Neural cell (in vitro differentiated cells): ENCODE measurements around the gene PARP16.

Experiments used
- EP300 ChIP-seq: fragments of 450-650 bp; conservative IDR thresholded peaks from 2 replicates; pipeline ENCODE4 v1.6.1; 2014; ENCODE audit warnings: antibody characterized with exemption, mild to moderate bottlenecking, moderate library complexity; ENCODE audit not compliant: poor library complexity, severe bottlenecking
- EZH2 ChIP-seq: fragments of 200-600, 300-800 bp; shearing (Covaris generic), sonication (generic); IDR thresholded peaks from 2 replicates; pipeline ENCODE4 v1.6.1; 2014; ENCODE audit warnings: antibody characterized with exemption, low read length, borderline replicate concordance, mild to moderate bottlenecking; ENCODE audit not compliant: insufficient read depth, poor library complexity, severe bottlenecking
- MXI1 ChIP-seq: fragments of 450-650 bp; conservative IDR thresholded peaks from 2 replicates; pipeline ENCODE4 v1.6.1; 2014; ENCODE audit warnings: antibody characterized with exemption, mild to moderate bottlenecking; ENCODE audit not compliant: poor library complexity, severe bottlenecking
- POLR2AphosphoS5 ChIP-seq: IDR thresholded peaks from 2 replicates; pipeline ENCODE4 v1.6.1; 2012
- RAD21 ChIP-seq: fragments of 450-650 bp; conservative IDR thresholded peaks from 2 replicates; pipeline ENCODE4 v1.6.1; 2014; ENCODE audit warnings: antibody characterized with exemption, mild to moderate bottlenecking, moderate library complexity
- SMC3 ChIP-seq: fragments of 450-650 bp; conservative IDR thresholded peaks from 2 replicates; pipeline ENCODE4 v1.6.1; 2014; ENCODE audit warnings: antibody characterized with exemption, mild to moderate bottlenecking, moderate library complexity; ENCODE audit not compliant: poor library complexity
- TAF1 ChIP-seq: IDR thresholded peaks from 2 replicates; pipeline ENCODE4 v1.6.1; 2012; ENCODE audit warnings: low read depth
- TF ChIP-seq, protein P1 (sequence below): fragments of 450-650 bp; IDR thresholded peaks from 2 replicates; pipeline ENCODE4 v1.5.1; 2014; ENCODE audit warnings: antibody characterized with exemption, mild to moderate bottlenecking, moderate library complexity; ENCODE audit not compliant: poor library complexity, severe bottlenecking
- TF ChIP-seq, protein P2 (sequence below): IDR thresholded peaks from 2 replicates; pipeline ENCODE4 v1.6.1; 2012; ENCODE audit warnings: borderline replicate concordance

GRCh38 chr15:65275104-65275727 is 11.5 kb downstream of the PARP16 start:
- TF ChIP-seq EP300 (no peak), TAF1 (no peak), POLR2AphosphoS5 (no peak), EZH2 (no peak), RAD21 (no peak), MXI1 (no peak), SMC3 (no peak)
- TF ChIP-seq, protein P1, sequence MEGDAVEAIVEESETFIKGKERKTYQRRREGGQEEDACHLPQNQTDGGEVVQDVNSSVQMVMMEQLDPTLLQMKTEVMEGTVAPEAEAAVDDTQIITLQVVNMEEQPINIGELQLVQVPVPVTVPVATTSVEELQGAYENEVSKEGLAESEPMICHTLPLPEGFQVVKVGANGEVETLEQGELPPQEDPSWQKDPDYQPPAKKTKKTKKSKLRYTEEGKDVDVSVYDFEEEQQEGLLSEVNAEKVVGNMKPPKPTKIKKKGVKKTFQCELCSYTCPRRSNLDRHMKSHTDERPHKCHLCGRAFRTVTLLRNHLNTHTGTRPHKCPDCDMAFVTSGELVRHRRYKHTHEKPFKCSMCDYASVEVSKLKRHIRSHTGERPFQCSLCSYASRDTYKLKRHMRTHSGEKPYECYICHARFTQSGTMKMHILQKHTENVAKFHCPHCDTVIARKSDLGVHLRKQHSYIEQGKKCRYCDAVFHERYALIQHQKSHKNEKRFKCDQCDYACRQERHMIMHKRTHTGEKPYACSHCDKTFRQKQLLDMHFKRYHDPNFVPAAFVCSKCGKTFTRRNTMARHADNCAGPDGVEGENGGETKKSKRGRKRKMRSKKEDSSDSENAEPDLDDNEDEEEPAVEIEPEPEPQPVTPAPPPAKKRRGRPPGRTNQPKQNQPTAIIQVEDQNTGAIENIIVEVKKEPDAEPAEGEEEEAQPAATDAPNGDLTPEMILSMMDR = no peak
- TF ChIP-seq, protein P2, sequence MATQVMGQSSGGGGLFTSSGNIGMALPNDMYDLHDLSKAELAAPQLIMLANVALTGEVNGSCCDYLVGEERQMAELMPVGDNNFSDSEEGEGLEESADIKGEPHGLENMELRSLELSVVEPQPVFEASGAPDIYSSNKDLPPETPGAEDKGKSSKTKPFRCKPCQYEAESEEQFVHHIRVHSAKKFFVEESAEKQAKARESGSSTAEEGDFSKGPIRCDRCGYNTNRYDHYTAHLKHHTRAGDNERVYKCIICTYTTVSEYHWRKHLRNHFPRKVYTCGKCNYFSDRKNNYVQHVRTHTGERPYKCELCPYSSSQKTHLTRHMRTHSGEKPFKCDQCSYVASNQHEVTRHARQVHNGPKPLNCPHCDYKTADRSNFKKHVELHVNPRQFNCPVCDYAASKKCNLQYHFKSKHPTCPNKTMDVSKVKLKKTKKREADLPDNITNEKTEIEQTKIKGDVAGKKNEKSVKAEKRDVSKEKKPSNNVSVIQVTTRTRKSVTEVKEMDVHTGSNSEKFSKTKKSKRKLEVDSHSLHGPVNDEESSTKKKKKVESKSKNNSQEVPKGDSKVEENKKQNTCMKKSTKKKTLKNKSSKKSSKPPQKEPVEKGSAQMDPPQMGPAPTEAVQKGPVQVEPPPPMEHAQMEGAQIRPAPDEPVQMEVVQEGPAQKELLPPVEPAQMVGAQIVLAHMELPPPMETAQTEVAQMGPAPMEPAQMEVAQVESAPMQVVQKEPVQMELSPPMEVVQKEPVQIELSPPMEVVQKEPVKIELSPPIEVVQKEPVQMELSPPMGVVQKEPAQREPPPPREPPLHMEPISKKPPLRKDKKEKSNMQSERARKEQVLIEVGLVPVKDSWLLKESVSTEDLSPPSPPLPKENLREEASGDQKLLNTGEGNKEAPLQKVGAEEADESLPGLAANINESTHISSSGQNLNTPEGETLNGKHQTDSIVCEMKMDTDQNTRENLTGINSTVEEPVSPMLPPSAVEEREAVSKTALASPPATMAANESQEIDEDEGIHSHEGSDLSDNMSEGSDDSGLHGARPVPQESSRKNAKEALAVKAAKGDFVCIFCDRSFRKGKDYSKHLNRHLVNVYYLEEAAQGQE = no peak
